GM18951 (cell line): ENCODE data around the gene DEFB114.

Source experiments
- POLR2A ChIP-seq: IDR thresholded peaks from 4 replicates; pipeline ENCODE4 v1.6.1; 2011; ENCODE audit warnings: mild to moderate bottlenecking; ENCODE audit not compliant: insufficient read length, insufficient read depth; ENCODE audit errors: extremely low read depth
- in situ Hi-C: fragments of 300-500 bp; cut with MboI; formaldehyde crosslinking; loops from one replicate; pipeline ENCODE4 v1.12.0; 2022; ENCODE audit warnings: low sequenced_read_pairs, mixed read lengths, inconsistent platforms; ENCODE audit not compliant: unreplicated experiment

The DEFB114 gene

GRCh38 chr6:49964064-49964463 lies at the start of gene DEFB114:
Gene DEFB114, minus strand, starts transcription at chr6:49964164. Its CDS starts 59 bp downstream, at chr6:49964105.
- in situ Hi-C loops = no loop called here
- TF ChIP-seq POLR2A = no peak

GRCh38 chr6:50007819-50008218 lies 43.9 kb upstream of the DEFB114 start:
- in situ Hi-C loops = no loop called here
- no peak for TF ChIP-seq POLR2A

GRCh38 chr6:50003139-50003538 lies 39.2 kb upstream of the DEFB114 start:
- TF ChIP-seq POLR2A = no peak
- in situ Hi-C loops = no loop called here

GRCh38 chr6:49995278-49995677 lies 31.3 kb upstream of the DEFB114 start:
- in situ Hi-C loops = no loop called here
- no peak for TF ChIP-seq POLR2A

- no peak for TF ChIP-seq POLR2A
- in situ Hi-C loops = no loop called here
These were observed 24.9 kb upstream of the DEFB114 start for GRCh38 chr6:49988900-49989299.

GRCh38 chr6:49987749-49988148 lies 23.8 kb upstream of the DEFB114 start:
- no peak for TF ChIP-seq POLR2A
- in situ Hi-C loops = no loop called here

- in situ Hi-C loops = no loop called here
- no peak for TF ChIP-seq POLR2A
These were observed 22.6 kb upstream of the DEFB114 start for GRCh38 chr6:49986551-49986950.

GRCh38 chr6:49982046-49982445 lies 18.1 kb upstream of the DEFB114 start:
- in situ Hi-C loops = no loop called here
- TF ChIP-seq POLR2A = no peak

- in situ Hi-C loops = no loop called here
- no peak for TF ChIP-seq POLR2A
These were observed 16.9 kb upstream of the DEFB114 start for GRCh38 chr6:49980898-49981297.

- in situ Hi-C loops = no loop called here
- TF ChIP-seq POLR2A = no peak
These were observed 15.6 kb upstream of the DEFB114 start for GRCh38 chr6:49979584-49979983.

- TF ChIP-seq POLR2A = no peak
- in situ Hi-C loops = no loop called here
These were observed 14.6 kb upstream of the DEFB114 start for GRCh38 chr6:49978332-49979226.

GRCh38 chr6:49969605-49970004 lies 5.6 kb upstream of the DEFB114 start, which contains the start of gene DEFB113:
Gene DEFB113, minus strand, starts transcription at chr6:49969625. Its CDS starts 0 bp downstream, at chr6:49969625.
- in situ Hi-C loops = no loop called here
- no peak for TF ChIP-seq POLR2A

- no peak for TF ChIP-seq POLR2A
- in situ Hi-C loops = no loop called here
These were observed 2.9 kb upstream of the DEFB114 start for GRCh38 chr6:49966823-49967222.

GRCh38 chr6:49966334-49966733 lies 2.4 kb upstream of the DEFB114 start:
- TF ChIP-seq POLR2A = no peak

GRCh38 chr6:49958180-49958579 lies 5.8 kb downstream of the DEFB114 start:
- in situ Hi-C loops = no loop called here
- TF ChIP-seq POLR2A = no peak

More at GRCh38 chr6:49966334-49966733, 2.4 kb upstream of the DEFB114 start:
- in situ Hi-C loops = no loop called here

- in situ Hi-C loops = no loop called here
- TF ChIP-seq POLR2A = no peak
These were observed 8.1 kb downstream of the DEFB114 start for GRCh38 chr6:49955847-49956246.
